DMS 273 treated with DMSO at 0.1 percent for 48 hours (cell line): ENCODE data around the gene RAB11FIP4.

Experiments
- DNase-seq: peaks from one replicate; lab custom pipeline; 2025; lab: John Stamatoyannopoulos, UW

RAB11FIP4 gene

DNA sequence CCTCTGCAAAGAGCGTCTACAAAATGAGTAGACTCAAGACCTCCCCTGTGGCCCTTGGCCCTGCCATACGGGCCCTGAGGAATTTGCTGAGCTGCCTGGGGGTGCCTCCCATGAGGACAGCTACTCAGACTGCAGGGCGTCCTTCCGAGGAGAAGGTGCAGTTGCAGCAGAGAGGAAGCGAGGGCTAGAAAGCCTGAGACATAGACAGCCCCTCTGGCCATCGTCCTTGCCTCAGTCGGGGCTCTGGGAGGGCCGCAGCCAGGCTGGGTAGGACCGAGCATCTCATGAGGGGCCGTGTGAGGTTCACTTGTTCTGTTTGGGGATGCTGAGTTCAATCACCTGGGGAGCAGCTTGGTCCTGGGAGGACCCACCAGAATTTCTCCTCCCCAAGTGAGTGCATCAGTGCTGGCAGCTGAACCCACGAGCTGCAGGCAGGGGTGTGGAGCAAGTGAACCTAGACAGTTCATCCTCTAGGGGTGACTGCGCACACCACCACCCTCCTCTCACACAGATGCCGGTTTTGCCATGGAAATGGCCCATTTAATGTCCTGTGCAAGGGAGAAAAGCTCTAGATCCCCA lies 20.3 kb downstream of the RAB11FIP4 start:
- no peak for DNase-seq

DNA sequence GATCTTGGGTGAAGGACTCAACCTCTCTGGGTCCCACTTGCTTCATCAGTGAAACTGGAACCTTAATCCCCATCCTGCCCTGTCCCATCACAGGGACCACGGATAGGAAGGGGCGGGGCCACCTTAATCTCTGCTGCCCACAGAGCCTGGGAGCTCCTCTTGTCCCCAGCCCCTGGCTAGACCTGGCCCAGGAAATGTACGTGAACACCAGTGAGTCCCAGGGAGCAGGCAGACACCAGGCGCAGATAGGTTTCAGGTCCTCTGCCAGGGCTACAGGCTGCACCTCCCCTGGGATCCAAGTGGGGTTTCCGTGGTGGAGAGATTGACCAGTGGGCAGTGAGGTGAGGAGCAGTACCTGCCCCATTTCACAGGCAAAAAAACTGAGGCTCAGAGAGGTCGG lies 21.0 kb downstream of the RAB11FIP4 start:
- DNase-seq = no peak

DNA sequence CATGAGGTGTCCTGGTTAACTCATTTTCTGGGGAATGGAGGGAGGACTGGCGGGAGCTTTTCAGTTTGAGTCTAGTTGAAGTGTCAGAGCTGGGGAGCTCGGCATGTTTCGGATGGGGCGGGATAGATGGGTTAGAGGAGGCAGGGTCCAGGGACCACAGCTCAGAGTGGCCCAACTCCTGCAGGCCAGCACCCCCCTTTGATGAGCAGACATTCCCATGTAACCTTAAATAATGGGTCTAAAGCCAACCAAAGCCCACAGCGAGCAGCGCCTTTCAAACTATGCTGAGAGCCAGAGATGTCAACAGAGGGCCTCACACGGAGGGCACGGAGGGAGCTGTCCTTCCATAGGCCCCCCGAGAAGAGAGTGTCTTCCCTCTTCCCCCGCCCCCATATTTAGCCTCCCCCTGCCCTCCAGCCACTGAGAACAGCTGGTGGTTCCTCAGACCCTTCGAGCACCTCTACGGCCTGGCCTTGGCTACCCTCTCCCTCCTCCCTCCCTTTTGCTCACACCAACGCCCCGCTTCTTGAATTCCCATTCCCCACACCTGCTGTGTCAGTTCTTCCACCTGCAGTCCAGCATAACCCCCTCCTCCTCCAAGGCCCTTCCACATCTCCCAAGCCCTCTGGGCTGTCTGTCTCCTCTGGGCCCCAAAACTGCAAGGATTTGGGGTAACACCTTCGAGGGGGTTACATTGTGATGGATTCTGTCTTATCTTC lies 21.8 kb downstream of the RAB11FIP4 start:
- no peak for DNase-seq

DNA sequence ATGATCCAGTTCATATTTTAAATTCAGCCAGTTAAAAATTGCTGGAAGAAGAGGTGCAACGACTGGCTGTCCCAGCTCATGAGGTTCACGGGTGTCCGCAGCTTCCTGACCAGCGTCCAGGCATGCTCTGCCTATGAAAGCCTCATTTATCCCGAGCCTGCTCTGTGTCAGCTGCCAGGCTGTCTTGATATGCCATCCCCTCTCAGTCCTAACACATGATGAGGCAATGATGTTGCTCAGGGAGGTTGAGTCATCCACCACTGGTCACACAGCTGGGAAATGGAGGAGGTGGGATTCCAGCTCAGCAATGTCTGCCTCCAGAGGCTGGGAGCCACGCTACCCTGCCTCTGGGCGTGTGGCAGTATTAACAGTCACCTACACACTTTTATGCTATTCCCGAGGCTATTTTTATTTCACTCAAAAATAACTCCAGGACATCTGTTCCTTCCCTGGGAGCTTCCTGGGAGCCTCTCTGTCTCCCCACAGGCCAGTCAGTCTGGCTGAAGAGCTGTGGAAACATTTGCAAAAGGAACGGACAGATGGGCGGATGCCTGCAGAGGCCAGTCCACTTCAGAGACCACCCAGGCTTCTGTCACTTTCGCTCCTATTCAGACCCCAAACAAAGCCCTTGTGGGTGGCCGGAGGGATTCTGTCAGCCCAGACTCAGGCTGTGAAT lies 22.5 kb downstream of the RAB11FIP4 start:
- DNase-seq = peak; percentile 27

DNA sequence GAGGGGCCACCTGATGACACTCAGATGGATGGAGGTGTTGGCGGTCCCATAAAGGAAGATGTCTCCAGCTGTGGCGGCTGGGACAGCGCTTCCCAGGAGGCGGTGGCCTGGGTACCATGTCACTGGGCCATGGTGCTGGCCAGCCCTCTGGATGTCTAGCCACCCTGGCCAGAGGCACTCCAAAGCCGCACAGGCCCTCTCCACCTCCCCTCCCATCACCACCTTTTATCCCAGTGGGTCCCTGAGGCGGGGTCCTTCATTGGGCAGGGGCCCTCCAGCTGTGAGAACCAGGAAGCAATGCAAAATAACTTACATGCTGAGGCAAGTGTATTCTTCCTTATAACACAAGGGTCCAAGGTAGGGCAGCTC lies 23.1 kb downstream of the RAB11FIP4 start:
- DNase-seq = no peak

DNA sequence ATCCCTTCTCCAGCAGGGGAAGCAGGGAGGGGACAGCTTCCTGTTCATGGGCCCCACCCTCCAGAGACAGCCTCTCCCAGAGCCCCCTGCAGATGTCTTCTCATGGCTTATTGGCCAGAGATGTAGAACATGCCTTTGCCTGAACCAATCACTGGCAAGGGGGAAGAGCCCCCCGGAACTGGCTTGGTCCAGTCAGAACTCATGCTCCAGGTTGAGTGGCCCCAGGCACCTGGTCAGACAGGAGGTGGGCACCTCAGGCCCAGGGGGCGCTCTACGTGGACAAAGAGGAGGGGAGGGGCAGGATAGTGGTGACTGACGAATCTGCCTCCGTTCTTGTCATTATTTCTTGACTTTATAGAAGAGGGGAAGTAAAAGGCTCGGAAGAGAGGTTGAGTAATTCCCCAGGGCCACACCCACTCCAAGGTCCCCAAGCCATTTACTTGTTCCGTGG lies 23.6 kb downstream of the RAB11FIP4 start:
- no peak for DNase-seq

DNA sequence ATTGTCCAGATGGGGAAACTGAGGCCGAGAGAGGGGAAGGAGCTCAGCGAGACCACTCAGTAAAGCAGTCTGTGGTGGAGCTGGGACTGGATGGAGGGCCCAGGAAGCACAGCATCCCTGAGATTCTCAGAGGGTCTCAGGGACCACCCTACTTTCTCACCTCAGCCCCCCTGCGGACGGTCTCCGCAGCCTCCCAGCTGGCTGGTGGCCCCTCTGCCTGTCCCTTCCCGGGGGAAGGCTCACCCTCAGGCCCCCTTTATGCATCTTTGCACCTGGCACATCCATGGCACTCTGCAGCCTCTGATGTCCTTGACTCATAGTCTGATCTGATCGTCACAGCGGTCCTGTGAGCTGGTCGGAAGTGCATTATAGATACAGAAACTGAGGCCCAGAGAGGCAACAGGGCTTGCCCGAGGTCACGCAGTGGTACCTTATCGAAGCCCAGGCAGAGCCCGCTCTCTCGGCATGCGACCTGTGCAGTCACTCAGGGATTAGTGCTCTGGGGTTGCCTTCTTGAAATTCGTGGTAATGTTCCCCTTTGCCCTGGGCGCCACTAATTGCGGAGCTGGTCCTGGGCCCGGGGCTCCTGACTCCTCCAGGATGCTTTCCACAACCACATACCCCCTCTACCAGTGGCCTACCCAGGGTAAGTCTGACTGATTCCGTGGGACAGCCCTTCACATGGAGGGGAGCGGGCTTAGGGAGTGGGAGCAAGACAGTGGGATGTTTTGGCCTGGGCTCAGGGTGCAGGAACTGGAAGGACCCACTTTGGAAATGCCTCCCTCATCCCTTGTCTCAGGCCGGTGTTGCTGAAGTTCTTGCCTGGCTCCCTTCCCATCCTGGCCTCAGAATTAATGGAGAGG lies 24.4 kb downstream of the RAB11FIP4 start:
- DNase-seq = no peak

DNA sequence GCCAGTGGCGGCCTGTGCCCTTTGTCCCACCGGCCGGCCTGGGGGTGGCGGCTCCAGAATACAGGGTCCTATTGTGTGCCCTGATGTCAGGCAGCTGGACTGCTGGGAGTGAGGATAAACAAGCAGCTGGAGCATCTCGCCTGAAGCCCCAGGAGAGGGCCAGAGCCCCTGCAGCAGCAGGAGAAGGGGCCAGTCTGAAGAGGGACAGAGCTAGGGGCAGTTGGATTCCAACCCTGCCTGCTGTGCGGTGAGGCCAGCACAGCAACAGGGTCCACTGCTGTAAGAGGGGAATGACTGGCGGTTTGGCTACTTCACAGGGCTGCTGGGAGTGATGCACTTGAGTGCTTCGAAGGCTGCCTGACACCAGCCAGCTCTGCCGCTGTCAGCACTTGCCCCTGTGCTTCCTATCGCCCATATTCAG lies 25.0 kb downstream of the RAB11FIP4 start:
- DNase-seq = no peak

DNA sequence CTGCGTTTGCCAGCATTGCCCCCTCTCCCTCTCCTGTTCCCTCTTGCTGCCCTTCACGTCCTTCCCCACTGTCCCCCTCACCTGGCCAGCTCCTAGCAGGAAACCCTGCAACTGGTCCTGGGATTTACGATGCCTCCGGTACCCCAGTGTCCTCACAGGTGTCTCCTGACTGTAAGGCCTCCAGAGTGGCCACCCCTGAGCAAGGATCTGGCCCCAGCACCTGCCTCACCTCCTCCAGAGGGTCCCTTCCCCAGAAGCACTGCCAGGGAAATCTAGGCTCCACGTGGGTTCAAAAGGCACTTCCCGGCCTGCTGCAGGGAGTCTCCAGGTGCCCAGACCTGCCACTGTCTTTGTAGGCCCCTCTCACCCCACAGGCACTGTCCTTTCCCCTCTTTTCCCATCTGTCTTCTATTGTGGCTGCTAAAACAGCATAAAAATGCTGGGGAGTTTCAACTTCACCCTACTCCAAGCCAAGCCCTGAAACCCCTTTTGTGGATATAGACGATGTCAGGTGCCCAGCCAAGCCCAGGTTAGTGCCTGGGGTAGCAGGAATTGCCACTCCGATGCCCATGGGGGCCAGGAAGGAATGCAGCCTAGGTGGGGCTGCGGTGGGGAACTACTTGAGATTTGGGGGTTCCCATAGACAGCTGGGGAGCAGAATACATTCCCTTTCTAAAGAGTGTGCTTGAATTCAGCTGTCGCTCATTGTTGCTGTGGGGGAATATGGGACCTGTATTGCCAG lies 25.7 kb downstream of the RAB11FIP4 start:
- DNase-seq = no peak

DNA sequence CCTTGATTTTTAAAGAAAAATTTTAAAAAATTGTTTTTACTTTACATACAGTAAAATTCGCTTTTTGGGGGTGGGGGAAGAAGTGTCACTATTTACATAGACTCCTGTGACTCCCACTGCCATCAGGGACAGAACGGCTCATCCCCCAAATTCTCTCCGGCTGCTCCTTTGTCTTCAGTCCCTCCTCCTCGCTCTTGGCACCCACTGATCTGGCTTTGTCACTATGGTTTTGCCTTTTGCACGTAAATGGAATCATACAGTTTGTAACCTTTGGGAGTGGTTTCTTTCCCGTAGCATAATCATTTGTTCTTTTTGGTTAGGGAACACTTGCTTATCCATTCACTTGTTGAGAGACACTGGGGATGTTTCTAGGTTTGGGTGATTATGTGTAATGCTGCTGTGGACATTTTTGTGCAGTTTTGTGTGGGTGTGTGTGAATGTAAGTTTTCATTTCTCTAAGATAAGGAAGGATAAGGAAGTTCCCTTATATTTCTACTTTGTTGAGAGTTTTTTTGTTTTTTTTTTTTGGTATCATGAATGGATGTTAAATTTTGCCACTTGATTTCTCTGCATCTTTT lies 27.4 kb downstream of the RAB11FIP4 start:
- DNase-seq = no peak

DNA sequence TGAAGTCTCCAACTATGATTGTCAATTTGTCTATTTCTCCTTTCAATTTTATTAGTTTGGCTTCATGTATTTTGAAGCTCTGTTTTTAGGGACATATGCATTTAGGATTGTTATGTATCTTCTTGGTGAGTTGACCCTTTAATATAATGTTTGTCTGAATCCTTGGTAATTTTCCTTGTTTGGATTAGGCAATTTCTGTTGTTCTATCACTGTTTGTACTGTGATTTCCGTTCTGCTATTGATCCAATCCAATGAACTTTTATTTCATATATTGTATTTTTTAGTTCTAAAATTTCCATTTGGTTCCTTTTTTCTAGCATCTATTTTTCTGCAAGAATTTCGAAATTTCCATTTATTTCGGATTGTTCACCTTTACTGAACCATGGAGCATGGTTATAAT lies 31.0 kb downstream of the RAB11FIP4 start:
- no peak for DNase-seq

DNA sequence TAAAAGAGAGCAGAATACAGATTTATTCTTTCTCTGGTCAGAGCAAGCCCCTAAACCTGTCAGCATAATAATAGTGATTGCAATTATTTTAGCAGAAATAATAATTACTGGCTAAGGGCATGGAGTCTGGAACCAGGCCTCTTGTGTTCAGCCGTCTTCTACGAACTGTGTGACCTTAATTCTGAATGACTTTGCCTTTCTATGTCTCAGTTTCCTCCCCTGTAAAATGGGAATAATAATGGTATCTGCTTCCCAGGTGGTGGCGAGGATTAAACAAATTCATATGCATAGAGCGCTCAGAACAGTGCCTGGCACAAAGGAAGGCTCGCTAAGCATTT lies 33.4 kb downstream of the RAB11FIP4 start:
- no peak for DNase-seq

DNA sequence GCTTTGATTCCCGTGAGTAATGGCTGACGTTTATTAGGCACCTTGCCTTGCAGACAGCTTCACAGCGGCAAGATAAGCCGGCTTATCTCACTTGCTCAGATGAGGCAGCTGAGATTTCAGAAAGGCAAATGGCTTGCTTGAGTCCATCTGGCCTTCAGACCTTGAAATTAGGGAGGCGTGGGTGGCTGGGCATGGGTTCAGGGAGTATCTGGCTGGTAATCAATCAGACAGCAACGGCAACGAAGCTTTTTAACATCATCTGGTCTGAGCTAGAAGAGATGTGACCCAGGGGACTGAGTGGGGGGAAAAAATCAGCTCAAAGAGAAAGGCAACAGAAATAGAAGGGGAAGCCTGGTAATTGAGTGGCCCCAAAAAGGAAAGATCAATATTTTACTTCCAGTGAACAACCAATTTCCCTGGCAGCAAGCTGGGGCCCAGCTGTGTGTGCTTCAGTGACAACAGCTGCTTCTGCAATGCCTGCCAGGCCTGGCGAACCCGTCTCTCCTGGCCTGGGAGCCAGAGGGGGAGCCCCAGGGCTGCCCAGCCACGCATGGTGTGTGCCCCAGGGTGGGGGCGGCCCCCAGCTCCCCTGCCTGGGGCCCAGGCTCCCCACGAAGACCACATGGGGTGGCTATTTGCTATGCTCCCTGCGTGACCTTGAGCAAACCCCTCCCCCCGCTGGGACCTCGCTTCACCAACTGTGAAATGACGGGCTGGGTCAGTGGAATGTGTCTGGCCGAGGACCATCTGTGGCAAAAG lies 34.0 kb downstream of the RAB11FIP4 start:
- DNase-seq = peak; percentile 60

DNA sequence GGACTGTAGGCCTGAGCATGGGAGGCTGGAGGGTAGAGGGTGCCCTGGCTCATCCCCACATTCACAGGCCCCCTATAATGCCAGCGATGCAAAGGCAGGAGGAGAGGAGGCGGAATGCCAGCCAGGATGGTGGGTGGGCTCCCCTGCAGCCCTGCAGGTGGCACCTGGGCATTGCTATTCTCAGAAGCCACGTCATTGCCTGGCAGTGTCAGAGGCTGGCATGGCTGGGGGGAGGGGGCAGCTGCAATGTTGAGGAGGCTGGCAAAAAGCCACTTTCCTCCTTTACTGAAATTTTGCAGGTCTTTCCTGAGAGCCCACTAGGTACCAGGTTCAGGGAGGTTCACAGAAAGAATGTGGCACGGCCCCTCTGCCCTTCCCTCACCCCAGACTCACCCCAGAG lies 36.2 kb downstream of the RAB11FIP4 start:
- DNase-seq = no peak

DNA sequence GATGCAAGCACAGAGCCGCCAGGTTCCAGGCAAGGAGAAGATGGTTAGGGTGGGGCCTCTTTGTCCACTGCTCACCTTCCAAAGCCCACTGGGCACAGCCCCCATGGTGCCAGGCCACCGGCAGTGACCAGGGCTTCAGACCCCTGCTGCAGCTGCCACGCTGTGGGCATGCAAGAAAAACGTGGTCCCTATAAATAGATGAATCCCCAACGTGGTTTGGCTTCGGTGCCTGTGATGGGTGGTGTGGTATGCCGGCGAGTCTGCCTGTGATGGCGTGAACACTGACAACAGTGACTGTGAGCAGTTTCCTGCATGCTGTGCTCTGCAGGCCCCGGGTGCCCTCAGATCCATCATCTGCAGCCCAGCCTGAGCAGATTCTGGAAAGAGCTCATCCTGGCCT lies 36.6 kb downstream of the RAB11FIP4 start:
- DNase-seq = no peak

DNA sequence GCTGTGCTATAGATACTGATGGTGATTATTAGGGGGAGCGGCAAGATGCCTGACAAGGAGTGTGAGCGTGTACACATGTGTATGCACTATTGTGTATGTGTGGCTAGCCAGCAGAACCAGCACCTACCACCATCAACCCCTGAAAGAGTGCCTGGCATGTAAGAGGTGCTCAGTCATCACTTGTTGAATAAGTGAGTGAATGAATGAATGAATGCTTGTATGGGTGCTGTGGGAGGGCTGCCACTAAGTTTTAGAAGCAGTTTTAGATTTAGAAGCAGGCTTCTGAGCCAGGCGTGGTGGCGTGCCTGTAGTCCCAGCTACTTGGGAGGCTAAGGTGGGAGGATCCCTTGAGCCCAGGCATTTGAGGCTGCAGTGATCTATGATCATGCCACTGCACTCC lies 37.0 kb downstream of the RAB11FIP4 start:
- DNase-seq = no peak

DNA sequence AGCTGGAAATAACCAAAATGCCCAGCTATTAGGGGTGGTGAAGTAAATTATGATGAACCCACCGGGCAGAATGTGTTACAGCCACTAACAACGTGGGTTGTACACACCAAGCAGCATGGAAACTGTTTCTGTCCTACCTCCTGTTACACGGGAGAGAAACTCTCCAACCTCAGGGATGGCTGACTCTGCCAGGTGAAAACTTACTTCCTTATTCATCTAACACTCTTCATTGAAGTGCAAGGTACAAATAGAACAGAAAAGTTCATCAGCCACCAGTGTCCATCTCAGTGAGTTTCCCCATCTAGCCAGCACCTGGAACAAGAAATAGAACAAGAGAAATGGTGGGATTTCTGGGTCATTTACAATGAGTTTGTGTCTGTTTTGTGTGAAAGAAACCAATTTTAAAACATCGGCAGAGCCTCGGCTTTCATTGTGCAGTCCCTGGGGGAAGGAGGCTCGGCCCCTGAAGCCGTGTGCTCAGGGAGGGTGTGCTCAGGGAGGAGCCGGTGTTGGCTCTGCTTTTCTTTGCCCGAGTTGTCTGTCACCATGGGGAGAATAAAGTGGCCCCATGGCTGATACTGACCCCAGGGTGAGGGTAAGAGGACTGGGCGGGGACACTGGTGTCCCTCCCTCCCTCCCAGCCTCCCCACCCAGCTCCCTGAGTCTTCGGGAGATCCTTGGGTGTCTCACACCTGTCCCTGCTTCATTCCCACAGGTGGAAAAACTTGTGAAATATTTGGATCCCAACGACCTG lies 39.8 kb downstream of the RAB11FIP4 start:
- no peak for DNase-seq

DNA sequence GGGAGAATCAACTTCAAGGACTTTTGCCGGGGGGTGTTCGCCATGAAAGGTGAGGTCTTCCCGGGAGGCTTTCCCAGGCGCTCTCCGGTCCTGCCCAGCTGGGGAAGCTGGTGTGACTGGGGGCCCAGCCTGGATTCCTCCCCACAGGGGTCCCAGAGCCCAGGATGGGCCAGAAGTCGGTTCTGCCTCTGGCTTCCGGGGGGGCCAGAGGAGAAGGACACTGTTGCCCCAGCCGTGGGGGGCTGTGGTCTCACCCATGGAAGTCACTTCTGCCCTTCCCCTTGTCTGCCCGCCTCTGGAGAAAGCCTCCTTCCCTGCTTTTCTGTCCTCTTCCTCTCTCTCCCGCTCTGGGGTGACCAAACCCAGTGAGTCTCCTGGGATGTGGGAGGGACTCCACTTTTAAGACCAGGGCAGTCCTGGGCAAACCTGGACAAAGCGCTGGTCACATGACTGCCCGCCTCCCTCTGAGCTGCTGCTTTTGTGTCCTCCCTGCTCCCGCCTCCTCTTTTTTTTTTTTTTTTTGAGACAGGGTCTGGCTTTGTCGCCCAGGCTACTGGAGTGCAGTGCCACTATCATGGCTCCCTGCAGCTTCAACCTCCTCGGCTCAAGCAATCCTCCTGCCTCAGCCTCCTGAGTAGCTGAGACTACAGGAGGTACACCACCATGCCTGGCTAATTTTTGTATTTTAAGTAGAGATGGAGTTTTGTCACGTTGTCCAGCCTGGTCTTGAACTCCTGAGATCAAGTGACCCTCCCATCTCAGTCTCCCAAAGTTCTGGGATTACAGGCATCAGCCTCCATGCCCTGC lies 40.6 kb downstream of the RAB11FIP4 start:
- no peak for DNase-seq

DNA sequence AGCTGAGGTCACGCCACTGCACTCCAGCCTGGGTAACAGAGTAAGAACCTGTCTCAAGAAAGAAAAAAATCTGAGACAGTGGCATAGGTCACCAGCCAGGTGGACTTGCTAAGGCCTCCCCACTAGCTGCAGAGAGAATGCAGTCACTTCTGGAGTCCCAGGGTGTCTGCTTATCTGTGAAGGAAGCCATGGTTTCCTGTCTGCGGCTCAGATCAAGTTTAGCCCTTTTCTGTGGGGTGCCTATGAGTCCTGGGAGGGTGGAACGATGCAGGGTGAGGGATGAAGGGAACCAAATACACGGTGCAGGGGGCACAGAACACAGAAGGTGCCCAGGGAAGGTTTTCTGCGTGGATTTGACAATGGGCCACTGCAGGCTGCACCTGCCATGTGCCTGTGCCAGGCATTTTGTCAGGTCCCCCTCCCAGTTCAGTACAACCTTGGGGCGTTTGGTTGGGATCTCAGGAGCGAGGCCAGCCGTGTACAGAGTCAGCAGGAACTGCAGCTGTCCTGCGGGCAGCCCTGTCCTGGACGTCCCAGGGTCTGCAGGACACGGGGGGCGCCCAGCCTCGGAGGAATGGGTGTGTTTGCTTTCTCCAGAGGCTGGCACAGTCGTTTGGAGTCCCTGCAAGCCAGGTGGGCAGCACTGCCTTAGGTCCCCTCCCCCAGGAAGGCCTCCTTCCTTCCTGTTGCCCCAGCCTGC lies 41.8 kb downstream of the RAB11FIP4 start:
- DNase-seq = no peak
